HG03066 (cell line): ENCODE measurements around the gene TMX2.

Experiments used
- ATAC-seq: cut with Tn5 transposase; IDR thresholded peaks from one replicate; pipeline ENCODE4 v1.9.1; 2021; ENCODE audit warnings: low read depth; ENCODE audit not compliant: unreplicated experiment

Gene TMX2

GRCh38 chr11:57763568-57763967 is 51.2 kb downstream of the TMX2 start:
- no peak for ATAC-seq

- ATAC-seq = no peak
Observed at GRCh38 chr11:57764021-57764420, 51.6 kb downstream of the TMX2 start.

GRCh38 chr11:57764566-57764965 is 52.2 kb downstream of the TMX2 start:
- ATAC-seq = no peak

- no peak for ATAC-seq
Observed at GRCh38 chr11:57764972-57765371, 52.6 kb downstream of the TMX2 start.

- ATAC-seq = no peak
Observed at GRCh38 chr11:57770793-57771192, 58.4 kb downstream of the TMX2 start.

- ATAC-seq = no peak
Observed at GRCh38 chr11:57771365-57771764, 59.0 kb downstream of the TMX2 start.

- no peak for ATAC-seq
Observed at GRCh38 chr11:57772562-57772961, 60.2 kb downstream of the TMX2 start.

GRCh38 chr11:57773026-57773598 is 60.7 kb downstream of the TMX2 start:
- ATAC-seq = no peak

- no peak for ATAC-seq
Observed at GRCh38 chr11:57775491-57775890, 63.1 kb downstream of the TMX2 start.

- ATAC-seq = no peak
Observed at GRCh38 chr11:57776031-57776521, 63.7 kb downstream of the TMX2 start.

- no peak for ATAC-seq
Observed at GRCh38 chr11:57776577-57777210, 64.3 kb downstream of the TMX2 start.

GRCh38 chr11:57777969-57778317 is 65.5 kb downstream of the TMX2 start:
- no peak for ATAC-seq

- no peak for ATAC-seq
Observed at GRCh38 chr11:57778318-57779037, 66.1 kb downstream of the TMX2 start.

GRCh38 chr11:57779276-57779675 is 66.9 kb downstream of the TMX2 start:
- ATAC-seq = no peak

- ATAC-seq = no peak
Observed at GRCh38 chr11:57781529-57781943, 69.1 kb downstream of the TMX2 start.

GRCh38 chr11:57785072-57785471 is 72.7 kb downstream of the TMX2 start:
- ATAC-seq = no peak

- ATAC-seq = no peak
Observed at GRCh38 chr11:57786436-57786835, 74.0 kb downstream of the TMX2 start.

- no peak for ATAC-seq
Observed at GRCh38 chr11:57787006-57787604, 74.7 kb downstream of the TMX2 start.

GRCh38 chr11:57787920-57788702 is 75.7 kb downstream of the TMX2 start:
- ATAC-seq = peak; percentile 35

- no peak for ATAC-seq
Observed at GRCh38 chr11:57788703-57789088, 76.3 kb downstream of the TMX2 start.
